Measurements from ENCODE around the gene CCL3. TPM values are rescaled to one million over a fixed set of nuclear protein-coding genes. Genes with fewer than 3 reads are reported as not detected.
"Not testable (repeated sequence)": the region's sequence is repeated elsewhere in the genome, so short reads cannot be mapped to it uniquely, and the experiment has no call there.

Gene CCL3
- total and polyA plus RNA-seq, 2 of the 4 experiments (the other 2 are of a cell fraction): not detected

- H2BK120ac ChIP-seq (ENCODE audit: low read depth, low read length); H3K18ac ChIP-seq (ENCODE audit: low read depth, low read length); H3K4me2 ChIP-seq (ENCODE audit: low read depth, low read length); H2BK20ac ChIP-seq (ENCODE audit: low read depth, low read length); H4K8ac ChIP-seq (ENCODE audit: low read depth in 2 of 2, low read length in 2 of 2); H3K56ac ChIP-seq (ENCODE audit: extremely low read depth, insufficient read depth, low read length); H3K79me1 ChIP-seq (ENCODE audit: low read depth in 1 of 2, low read length in 2 of 2); H4K91ac ChIP-seq (ENCODE audit: insufficient read depth, low read depth, low read length); H3K9me1 ChIP-seq (ENCODE audit: insufficient read depth, low read length); H4K20me1 ChIP-seq (ENCODE audit: insufficient read depth, low read length); dilution Hi-C loops (cut with HindIII; ENCODE audit: low sequenced_read_pairs, unreplicated experiment); BruUV-seq (replicated peaks); H3K36me3 ChIP-seq (ENCODE audit: control insufficient read depth, insufficient read depth, low read length); DNase-seq; intact Hi-C loops (cut with micrococcal nuclease); H3K14ac ChIP-seq (replicated peaks; ENCODE audit: low read depth, low read length); H2BK5ac ChIP-seq (ENCODE audit: low read depth, low read length, poor library complexity, severe bottlenecking); H2AK9ac ChIP-seq (replicated peaks; ENCODE audit: low read depth, low read length, poor library complexity); H3K27me3 ChIP-seq (ENCODE audit: control insufficient read depth, insufficient read depth, low read length); ATAC-seq (ENCODE audit: low read depth); H3K9ac ChIP-seq (ENCODE audit: low read depth, low read length); H4K5ac ChIP-seq (ENCODE audit: low read depth, low read length); H3K27ac ChIP-seq (ENCODE audit: insufficient read depth, low read length); H3K4me1 ChIP-seq (ENCODE audit: control insufficient read depth, insufficient read depth, low read length); POLR2A ChIA-PET (ENCODE audit: unreplicated experiment); H2AFZ ChIP-seq (replicated peaks; ENCODE audit: low read length, poor library complexity); H3K4me3 ChIP-seq (ENCODE audit: insufficient read depth, low read depth, low read length); H3K9me3 ChIP-seq (ENCODE audit: control insufficient read depth, insufficient read depth, low read length); H3K23ac ChIP-seq (ENCODE audit: low read depth, low read length); H3K4ac ChIP-seq (ENCODE audit: low read depth, low read length); H2BK15ac ChIP-seq (ENCODE audit: low read depth, low read length); CTCF ChIA-PET; in situ Hi-C loops (cut with MboI; ENCODE audit: low sequenced_read_pairs); H2AK5ac ChIP-seq (ENCODE audit: low read depth, low read length): not testable (repeated sequence)
- WGBS, 2 experiments (ENCODE audit: extremely low coverage in 2 of 2, insufficient read length in 1 of 2): no CpG with 5 or more reads among the region's 6 CpGs
These were observed 2.8 kb upstream of the CCL3 start for GRCh38 chr17:36092715-36093114.
